Fibroblast of villous mesenchyme (primary cell): ENCODE results near the gene OR2T34. TPM values are rescaled to one million over a fixed set of nuclear protein-coding genes. Genes with fewer than 3 reads are reported as not detected.
"Not testable (repeated sequence)": the region's sequence is repeated elsewhere in the genome, so short reads cannot be mapped to it uniquely, and the experiment has no call there.

Source experiments
- DNase-seq: peaks from one replicate; pipeline ENCODE4 v3.0.0-alpha.2; 2010; ENCODE audit warnings: low read depth
- H3K4me3 ChIP-seq: 2 replicates; pipeline ENCODE4 v1.5.1; 2011; ENCODE audit warnings: low read depth, mild to moderate bottlenecking, low read length
- small RNA-seq: library from RNA; depleted of rRNA; stranded (forward); fragments of <200 nt; gene quantifications from one replicate; pipeline ENCODE3, GENCODE V24; 2012
- total RNA-seq: library from RNA; depleted of rRNA; stranded (reverse); fragments of >200 nt; gene quantifications from 2 replicates; pipeline ENCODE4 v1.2.3, GENCODE V29; 2012
- TF ChIP-seq, protein P1 (sequence below): IDR thresholded peaks from 2 replicates; pipeline ENCODE4 v1.5.1; 2012; ENCODE audit warnings: low read depth, mild to moderate bottlenecking, low read length; ENCODE audit not compliant: insufficient read depth

OR2T34 gene
- total RNA-seq, 1 donor = not detected

- H3K4me3 ChIP-seq = no peak overlapping the region
- DNase-seq = no peak
- TF ChIP-seq, protein P1, sequence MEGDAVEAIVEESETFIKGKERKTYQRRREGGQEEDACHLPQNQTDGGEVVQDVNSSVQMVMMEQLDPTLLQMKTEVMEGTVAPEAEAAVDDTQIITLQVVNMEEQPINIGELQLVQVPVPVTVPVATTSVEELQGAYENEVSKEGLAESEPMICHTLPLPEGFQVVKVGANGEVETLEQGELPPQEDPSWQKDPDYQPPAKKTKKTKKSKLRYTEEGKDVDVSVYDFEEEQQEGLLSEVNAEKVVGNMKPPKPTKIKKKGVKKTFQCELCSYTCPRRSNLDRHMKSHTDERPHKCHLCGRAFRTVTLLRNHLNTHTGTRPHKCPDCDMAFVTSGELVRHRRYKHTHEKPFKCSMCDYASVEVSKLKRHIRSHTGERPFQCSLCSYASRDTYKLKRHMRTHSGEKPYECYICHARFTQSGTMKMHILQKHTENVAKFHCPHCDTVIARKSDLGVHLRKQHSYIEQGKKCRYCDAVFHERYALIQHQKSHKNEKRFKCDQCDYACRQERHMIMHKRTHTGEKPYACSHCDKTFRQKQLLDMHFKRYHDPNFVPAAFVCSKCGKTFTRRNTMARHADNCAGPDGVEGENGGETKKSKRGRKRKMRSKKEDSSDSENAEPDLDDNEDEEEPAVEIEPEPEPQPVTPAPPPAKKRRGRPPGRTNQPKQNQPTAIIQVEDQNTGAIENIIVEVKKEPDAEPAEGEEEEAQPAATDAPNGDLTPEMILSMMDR = no peak
These were observed 10.7 kb upstream of the OR2T34 start for GRCh38 chr1:248585266-248585665.

GRCh38 chr1:248576260-248576980 lies 1.9 kb upstream of the OR2T34 start:
- no peak for DNase-seq
- no peak overlapping the region for H3K4me3 ChIP-seq
- TF ChIP-seq, protein P1 = no peak

- DNase-seq, H3K4me3 ChIP-seq: not testable (repeated sequence)
These were observed 701 bp downstream of the OR2T34 start for GRCh38 chr1:248573856-248574255.

- H3K4me3 ChIP-seq, DNase-seq: not testable (repeated sequence)
These were observed 2.5 kb downstream of the OR2T34 start for GRCh38 chr1:248572049-248572448.

- not testable (repeated sequence) for DNase-seq, H3K4me3 ChIP-seq
These were observed 3.7 kb downstream of the OR2T34 start for GRCh38 chr1:248570811-248571210.

DNA sequence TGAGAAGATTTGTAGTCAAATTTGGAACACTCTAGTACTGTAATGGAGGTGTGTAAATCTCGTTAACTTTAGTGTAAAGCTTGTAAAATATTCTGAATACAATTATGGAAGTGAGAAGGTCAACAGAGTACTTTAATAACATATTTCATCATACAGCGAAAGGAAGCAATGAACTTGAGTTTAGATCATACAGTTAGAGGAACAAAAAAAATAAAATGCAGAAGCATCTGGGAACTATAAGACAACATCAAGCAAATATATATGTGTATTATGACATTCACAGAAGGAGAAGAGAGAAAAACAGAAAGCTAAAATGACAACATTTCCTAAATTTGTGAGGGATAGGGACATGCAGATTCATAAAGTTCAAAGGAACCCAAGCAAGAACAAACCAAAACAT lies 5.5 kb downstream of the OR2T34 start:
- not testable (repeated sequence) for H3K4me3 ChIP-seq, DNase-seq

GRCh38 chr1:248565530-248566373 lies 8.8 kb downstream of the OR2T34 start:
- H3K4me3 ChIP-seq, DNase-seq: not testable (repeated sequence)

DNA sequence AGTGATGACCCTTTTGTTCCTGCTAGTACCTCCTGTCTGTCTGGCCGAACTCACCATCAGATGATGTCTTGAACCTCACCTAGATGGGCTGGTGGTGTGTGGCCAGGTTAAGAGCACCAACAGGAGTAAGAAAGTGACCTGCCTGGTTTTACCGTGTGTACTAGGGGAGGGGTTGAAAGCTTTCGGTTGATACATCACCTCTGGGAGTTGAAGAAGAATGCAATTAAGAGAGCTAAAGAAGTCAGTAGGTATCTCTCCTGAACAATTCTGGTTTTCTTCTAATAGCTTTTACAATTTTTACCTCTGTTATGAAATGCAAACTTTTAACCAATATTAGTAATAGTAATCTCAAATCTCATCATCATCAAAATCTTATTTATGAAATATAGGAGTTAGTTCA lies 11.9 kb downstream of the OR2T34 start, which contains the start of gene OR2T29:
Gene OR2T29 (minus strand): TSS at position 101 of the 400 bp plus-strand sequence. CDS start 3,281 bp downstream, outside the sequence.
- H3K4me3 ChIP-seq, DNase-seq: not testable (repeated sequence)

GRCh38 chr1:248551027-248551426 lies 23.5 kb downstream of the OR2T34 start:
- not testable (repeated sequence) for DNase-seq

GRCh38 chr1:248547383-248547782 lies 27.2 kb downstream of the OR2T34 start:
- DNase-seq, H3K4me3 ChIP-seq: not testable (repeated sequence)

More at GRCh38 chr1:248551027-248551426, 23.5 kb downstream of the OR2T34 start:
- H3K4me3 ChIP-seq = not testable (repeated sequence)

- not testable (repeated sequence) for H3K4me3 ChIP-seq, DNase-seq
These were observed 37.1 kb downstream of the OR2T34 start for GRCh38 chr1:248537449-248537848.

Small RNAs within 50 kb of the gene (small RNA-seq; reads per million reads assigned to genes)
- gene RF00019 = not detected

Other genes starting within 250 kb of the OR2T34 start
- not detected in 2 replicates for gene OR14C36, start 226.0 kb downstream of the OR2T34 start, total RNA-seq
- gene OR2T4, start 213.1 kb downstream of the OR2T34 start, total RNA-seq = not detected in 2 replicates
- not detected in 2 replicates for gene OR2T6, start 199.0 kb downstream of the OR2T34 start, total RNA-seq
- gene OR2T1, start 171.7 kb downstream of the OR2T34 start, total RNA-seq = not detected in 2 replicates
- gene OR2T2, start 129.1 kb downstream of the OR2T34 start, total RNA-seq = not detected in 2 replicates
- gene OR2T3, start 101.4 kb downstream of the OR2T34 start, total RNA-seq = not detected in 2 replicates
- not detected in 2 replicates for gene OR2T5, start 86.2 kb downstream of the OR2T34 start, total RNA-seq
- gene OR2G6, start 66.7 kb downstream of the OR2T34 start, total RNA-seq = not detected in 2 replicates
- gene OR2T29, start 12.0 kb downstream of the OR2T34 start, total RNA-seq = not detected in 2 replicates
- gene OR2T10, start 22.9 kb upstream of the OR2T34 start, total RNA-seq = not detected in 2 replicates
- not detected in 2 replicates for gene OR2T11, start 60.3 kb upstream of the OR2T34 start, total RNA-seq
- gene OR2T35, start 70.5 kb upstream of the OR2T34 start, total RNA-seq = not detected in 2 replicates
- not detected in 2 replicates for gene OR2T27, start 80.8 kb upstream of the OR2T34 start, total RNA-seq
- gene OR14I1, start 128.0 kb upstream of the OR2T34 start, total RNA-seq = not detected in 2 replicates
- gene LYPD8, start 181.0 kb upstream of the OR2T34 start, total RNA-seq = under 0.01 TPM in 1 of 2 replicates, not detected in the other